ENCODE results near the gene TEAD2.

DNA sequence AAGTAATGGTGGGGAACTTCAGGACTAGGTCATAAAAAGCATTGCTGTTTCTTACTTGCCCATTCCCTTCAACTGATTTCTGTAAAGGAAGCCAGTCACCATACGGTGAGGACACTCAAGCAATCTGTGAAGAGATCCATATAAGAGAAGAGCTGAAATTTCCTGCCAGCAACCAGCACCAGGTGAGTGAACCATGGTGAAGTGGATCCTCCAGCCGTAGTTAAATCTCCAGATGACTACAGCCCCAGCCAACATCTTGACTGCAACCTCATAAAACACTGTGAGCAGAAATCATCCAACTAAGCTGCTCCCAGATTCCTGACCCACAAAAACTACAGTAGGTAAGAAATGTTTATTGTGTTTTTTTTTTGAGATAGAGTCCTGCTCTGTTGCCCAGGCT is 33.5 kb downstream of the TEAD2 start:
- TF ChIP-seq, protein P1, sequence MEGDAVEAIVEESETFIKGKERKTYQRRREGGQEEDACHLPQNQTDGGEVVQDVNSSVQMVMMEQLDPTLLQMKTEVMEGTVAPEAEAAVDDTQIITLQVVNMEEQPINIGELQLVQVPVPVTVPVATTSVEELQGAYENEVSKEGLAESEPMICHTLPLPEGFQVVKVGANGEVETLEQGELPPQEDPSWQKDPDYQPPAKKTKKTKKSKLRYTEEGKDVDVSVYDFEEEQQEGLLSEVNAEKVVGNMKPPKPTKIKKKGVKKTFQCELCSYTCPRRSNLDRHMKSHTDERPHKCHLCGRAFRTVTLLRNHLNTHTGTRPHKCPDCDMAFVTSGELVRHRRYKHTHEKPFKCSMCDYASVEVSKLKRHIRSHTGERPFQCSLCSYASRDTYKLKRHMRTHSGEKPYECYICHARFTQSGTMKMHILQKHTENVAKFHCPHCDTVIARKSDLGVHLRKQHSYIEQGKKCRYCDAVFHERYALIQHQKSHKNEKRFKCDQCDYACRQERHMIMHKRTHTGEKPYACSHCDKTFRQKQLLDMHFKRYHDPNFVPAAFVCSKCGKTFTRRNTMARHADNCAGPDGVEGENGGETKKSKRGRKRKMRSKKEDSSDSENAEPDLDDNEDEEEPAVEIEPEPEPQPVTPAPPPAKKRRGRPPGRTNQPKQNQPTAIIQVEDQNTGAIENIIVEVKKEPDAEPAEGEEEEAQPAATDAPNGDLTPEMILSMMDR (IDR thresholded peaks at IDR 0.05): no peak
- TF ChIP-seq FOXP1 (CRISPR knock-in tag; IDR thresholded peaks at IDR 0.05; ENCODE audit: borderline replicate concordance) (no peak), CREM (CRISPR knock-in tag; IDR thresholded peaks at IDR 0.05) (no peak), ELF4 (CRISPR knock-in tag; IDR thresholded peaks at IDR 0.05; ENCODE audit: low read depth) (no peak)

All from WTC11 (cell line).